ENCODE results near the gene SMIM45.
A peak's percentile ranks its signal among the peaks of the same experiment; 100 is the strongest.

The SMIM45 gene

GRCh38 chr22:41911001-41911611 is 40.8 kb upstream of the SMIM45 start:
- no peaks in the 10 kb centered on the region for H3K4me1 Mint-ChIP-seq (ENCODE audit: unreplicated experiment)
- peak overlapping the region; percentile 54 for H3K4me3 Mint-ChIP-seq
- TF ChIP-seq CTCF (conservative IDR thresholded peaks at IDR 0.05), result no peak
- H3K27ac Mint-ChIP-seq, result no peak overlapping the region
- no peaks in the 10 kb centered on the region for H3K9me3 Mint-ChIP-seq
- no peak for DNase-seq (ENCODE audit: extremely low spot score, unreplicated experiment)
- H3K27me3 Mint-ChIP-seq, result peaks cover 44% of the 10 kb centered on the region
- H3K36me3 Mint-ChIP-seq, result no peaks in the 10 kb centered on the region

- TF ChIP-seq CTCF (conservative IDR thresholded peaks at IDR 0.05), result no peak
- peaks cover 58% of the 10 kb centered on the region for H3K27me3 Mint-ChIP-seq
- no peak for DNase-seq (ENCODE audit: extremely low spot score, unreplicated experiment)
- no peaks in the 10 kb centered on the region for H3K9me3 Mint-ChIP-seq
- H3K4me3 Mint-ChIP-seq, result peak overlapping the region; percentile 41
- no peaks in the 10 kb centered on the region for H3K36me3 Mint-ChIP-seq
- H3K27ac Mint-ChIP-seq, result no peak overlapping the region
- no peaks in the 10 kb centered on the region for H3K4me1 Mint-ChIP-seq (ENCODE audit: unreplicated experiment)
Measured at GRCh38 chr22:41912338-41913039, 39.5 kb upstream of the SMIM45 start.

GRCh38 chr22:41913040-41913719 is 38.8 kb upstream of the SMIM45 start:
- peaks cover 2% of the 10 kb centered on the region for H3K4me1 Mint-ChIP-seq (ENCODE audit: unreplicated experiment)
- H3K27ac Mint-ChIP-seq, result no peak overlapping the region
- DNase-seq (ENCODE audit: extremely low spot score, unreplicated experiment), result no peak
- no peak for TF ChIP-seq CTCF (conservative IDR thresholded peaks at IDR 0.05)
- H3K27me3 Mint-ChIP-seq, result peaks cover 63% of the 10 kb centered on the region
- no peaks in the 10 kb centered on the region for H3K9me3 Mint-ChIP-seq
- H3K4me3 Mint-ChIP-seq, result peak overlapping the region; percentile 69
- no peaks in the 10 kb centered on the region for H3K36me3 Mint-ChIP-seq

- Mint-ChIP-seq H3K27me3 (peaks cover 66% of the 10 kb centered on the region), H3K36me3 (no peaks in the 10 kb centered on the region), H3K27ac (no peak overlapping the region), H3K4me1 (ENCODE audit: unreplicated experiment) (peaks cover 4% of the 10 kb centered on the region), H3K9me3 (no peaks in the 10 kb centered on the region), H3K4me3 (no peak overlapping the region)
- no peak for TF ChIP-seq CTCF (conservative IDR thresholded peaks at IDR 0.05)
- DNase-seq (ENCODE audit: extremely low spot score, unreplicated experiment), result no peak
Measured at GRCh38 chr22:41913842-41914534, 38.0 kb upstream of the SMIM45 start.

GRCh38 chr22:41914611-41915034 is 37.3 kb upstream of the SMIM45 start:
- H3K27me3 Mint-ChIP-seq, result peaks cover 64% of the 10 kb centered on the region

More at GRCh38 chr22:41914611-41915034, 37.3 kb upstream of the SMIM45 start:
- H3K36me3 Mint-ChIP-seq, result no peaks in the 10 kb centered on the region
- H3K9me3 Mint-ChIP-seq, result no peaks in the 10 kb centered on the region
- no peak for TF ChIP-seq CTCF (conservative IDR thresholded peaks at IDR 0.05)
- H3K27ac Mint-ChIP-seq, result no peak overlapping the region
- no peak for DNase-seq (ENCODE audit: extremely low spot score, unreplicated experiment)
- H3K4me1 Mint-ChIP-seq (ENCODE audit: unreplicated experiment), result peaks cover 4% of the 10 kb centered on the region
- no peak overlapping the region for H3K4me3 Mint-ChIP-seq

All from type B pancreatic cell (in vitro differentiated cells).